Fibroblast of pulmonary artery (primary cell): ENCODE results near the gene FUT1.

ENCODE experiments used
- DNase-seq: peaks from one replicate; pipeline ENCODE4 v3.0.0-alpha.2; 2010; ENCODE audit warnings: low read depth
- H3K4me3 ChIP-seq: replicated peaks from 2 replicates; pipeline ENCODE4 v1.5.1; 2011; ENCODE audit warnings: low read depth, mild to moderate bottlenecking, control low read depth, low read length, moderate library complexity
- CTCF ChIP-seq: IDR thresholded peaks from 2 replicates; pipeline ENCODE4 v1.5.1; 2011; ENCODE audit warnings: mild to moderate bottlenecking, control low read depth, low read length, inconsistent platforms; ENCODE audit errors: missing control alignments

Gene FUT1

GRCh38 chr19:48698046-48698445 lies 54.4 kb downstream of the FUT1 start:
- no peak for TF ChIP-seq CTCF
- H3K4me3 ChIP-seq: no peak overlapping the region
- DNase-seq: peak; percentile 79
